BLaER1 (cell line): ENCODE data around the gene NUDT16.

Source experiments
- H3K27ac ChIP-seq: shearing (Covaris generic); formaldehyde crosslinking; 2 replicates; pipeline ENCODE4 v1.8.1; 2022
- H3K27me3 ChIP-seq: shearing (Covaris generic); formaldehyde crosslinking; 2 replicates; pipeline ENCODE4 v1.8.1; 2022
- H3K36me3 ChIP-seq: shearing (Covaris generic); formaldehyde crosslinking; 2 replicates; pipeline ENCODE4 v1.8.1; 2022
- H3K4me1 ChIP-seq: shearing (Covaris generic); formaldehyde crosslinking; 2 replicates; pipeline ENCODE4 v1.8.1; 2022
- H3K4me2 ChIP-seq: shearing (Covaris generic); formaldehyde crosslinking; 2 replicates; pipeline ENCODE4 v1.8.1; 2022
- H3K4me3 ChIP-seq: shearing (Covaris generic); formaldehyde crosslinking; 2 replicates; pipeline ENCODE4 v1.8.1; 2022
- H3K9ac ChIP-seq: shearing (Covaris generic); formaldehyde crosslinking; 2 replicates; pipeline ENCODE4 v1.8.1; 2022
- H3K9me3 ChIP-seq: shearing (Covaris generic); formaldehyde crosslinking; 2 replicates; pipeline ENCODE4 v1.8.1; 2022
- H4K20me1 ChIP-seq: shearing (Covaris generic); formaldehyde crosslinking; 2 replicates; pipeline ENCODE4 v1.8.1; 2022
- Cebpa-rat ChIP-seq: shearing (Covaris generic); IDR thresholded peaks from 2 replicates; pipeline ENCODE4 v1.8.1; 2022

Gene NUDT16

DNA sequence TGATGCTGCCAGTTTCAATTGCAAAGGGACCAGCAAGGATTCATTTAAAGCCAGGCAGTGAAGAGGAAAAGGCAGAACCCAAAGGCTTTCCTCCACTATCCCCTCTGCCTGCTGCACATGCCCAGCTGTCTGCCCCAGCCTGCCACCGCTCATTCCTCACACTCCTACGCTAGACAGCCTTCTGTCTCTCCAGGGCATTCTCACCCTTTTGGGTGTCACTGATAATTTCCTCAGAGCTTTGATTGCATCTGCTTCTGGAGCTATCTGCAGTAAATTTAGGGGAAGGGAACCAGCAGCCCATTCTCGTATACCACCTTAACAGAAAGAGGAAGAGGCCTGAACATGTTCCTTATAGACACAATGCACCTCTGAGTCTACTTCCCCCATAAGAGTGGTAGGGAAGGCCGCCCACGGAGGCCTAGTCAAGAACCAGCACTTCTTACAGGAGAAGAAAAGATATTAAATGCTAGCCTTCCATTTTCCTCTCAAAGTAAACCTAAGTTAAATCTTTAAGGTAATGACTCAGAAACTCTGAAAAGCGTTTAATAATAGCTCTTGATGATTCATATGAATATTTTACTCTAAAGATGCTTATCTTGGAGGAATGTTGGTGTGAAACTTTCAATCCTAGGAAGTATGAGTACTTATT lies 20.9 kb downstream of the NUDT16 start:
- H3K9ac ChIP-seq, result no peak overlapping the region
- H4K20me1 ChIP-seq, result no peaks in the 10 kb centered on the region
- H3K27me3 ChIP-seq, result no peaks in the 10 kb centered on the region
- H3K4me1 ChIP-seq, result no peaks in the 10 kb centered on the region
- no peak overlapping the region for H3K4me2 ChIP-seq
- H3K9me3 ChIP-seq, result peaks cover 4% of the 10 kb centered on the region; the same call in 1 of the 2 replicates
- H3K27ac ChIP-seq, result no peak overlapping the region
- TF ChIP-seq Cebpa-rat, result no peak
- H3K4me3 ChIP-seq, result no peak overlapping the region
- H3K36me3 ChIP-seq, result no peaks in the 10 kb centered on the region

DNA sequence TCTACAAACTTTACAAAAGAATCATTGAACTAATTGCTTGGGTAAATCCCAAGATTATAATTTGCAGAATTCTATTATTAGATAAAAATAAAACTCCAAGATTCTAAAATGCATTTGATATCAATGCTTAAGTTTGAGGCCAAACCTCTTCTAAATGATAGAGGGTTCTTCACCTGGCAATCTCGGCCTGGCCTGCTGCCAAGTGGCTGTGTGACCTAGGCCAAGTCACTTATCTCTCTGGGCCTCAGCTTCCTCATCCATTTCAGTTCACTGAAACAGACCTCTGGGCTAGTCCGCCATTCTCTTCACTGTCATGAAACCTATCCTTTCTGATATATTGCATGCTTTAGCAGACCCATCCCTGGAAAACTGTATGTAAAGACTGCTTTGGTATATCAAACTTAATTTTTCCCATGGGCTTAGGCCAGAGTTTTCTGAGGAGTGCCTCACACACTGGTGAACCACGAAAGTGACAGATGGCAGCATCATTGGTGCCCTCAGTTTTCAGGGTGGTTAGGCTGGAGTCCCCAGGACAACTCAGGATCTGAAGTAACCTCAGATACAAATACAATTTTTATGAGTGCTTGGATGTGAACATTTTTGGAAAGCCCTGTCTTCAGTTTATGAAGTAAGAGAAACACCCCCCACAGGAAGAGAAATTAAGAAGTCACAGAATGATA lies 21.8 kb downstream of the NUDT16 start:
- Histone ChIP-seq H4K20me1 (no peaks in the 10 kb centered on the region), H3K27ac (no peak overlapping the region), H3K4me1 (no peaks in the 10 kb centered on the region), H3K9ac (no peak overlapping the region), H3K27me3 (no peaks in the 10 kb centered on the region), H3K4me2 (no peak overlapping the region), H3K4me3 (no peak overlapping the region), H3K36me3 (no peaks in the 10 kb centered on the region), H3K9me3 (peaks cover 4% of the 10 kb centered on the region; the same call in 1 of the 2 replicates)
- TF ChIP-seq Cebpa-rat, result no peak

DNA sequence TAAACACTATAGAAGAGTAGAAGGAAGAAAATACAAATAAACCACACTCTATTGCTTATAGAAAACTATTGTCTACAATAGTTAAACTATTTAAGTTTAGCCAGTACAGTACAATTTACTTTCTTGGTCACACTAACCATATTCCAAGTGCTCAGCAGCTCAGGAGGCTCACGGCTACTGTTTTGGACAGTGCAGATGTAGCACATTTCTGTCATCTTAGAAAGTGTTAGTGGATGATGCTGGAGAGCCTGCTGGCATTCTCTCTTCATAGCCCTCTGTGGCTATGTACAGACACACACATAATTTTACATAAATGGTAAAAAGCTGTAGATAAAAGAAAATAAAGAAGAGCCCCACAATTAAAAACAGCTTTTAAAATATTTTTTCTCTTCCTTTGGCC lies 23.8 kb downstream of the NUDT16 start:
- Histone ChIP-seq H3K4me2 (no peak overlapping the region), H4K20me1 (no peaks in the 10 kb centered on the region), H3K27me3 (no peaks in the 10 kb centered on the region), H3K4me1 (no peaks in the 10 kb centered on the region), H3K36me3 (no peaks in the 10 kb centered on the region), H3K4me3 (no peak overlapping the region), H3K9me3 (peaks cover 4% of the 10 kb centered on the region; the same call in 1 of the 2 replicates), H3K9ac (no peak overlapping the region), H3K27ac (no peak overlapping the region)
- no peak for TF ChIP-seq Cebpa-rat

DNA sequence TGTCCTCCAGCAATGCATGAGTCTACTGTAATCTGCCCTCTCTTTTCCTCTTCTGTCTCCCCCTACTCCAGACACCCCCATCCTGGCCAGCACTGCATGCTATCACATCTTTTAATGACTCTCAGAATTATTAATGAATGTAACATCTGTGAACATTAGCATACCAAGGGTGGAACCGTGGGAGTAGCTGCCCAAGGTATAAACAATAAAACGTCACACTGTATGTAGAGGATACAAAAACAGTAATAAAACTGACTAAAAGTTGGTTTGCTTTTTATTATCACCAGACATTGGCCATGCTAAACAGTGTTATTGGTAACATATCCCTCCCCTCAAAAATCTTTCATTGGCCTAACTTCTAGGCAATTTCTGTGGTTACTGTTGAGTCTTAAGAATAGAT lies 24.7 kb downstream of the NUDT16 start:
- no peaks in the 10 kb centered on the region for H3K4me1 ChIP-seq
- H4K20me1 ChIP-seq, result no peaks in the 10 kb centered on the region
- H3K27ac ChIP-seq, result no peak overlapping the region
- H3K36me3 ChIP-seq, result no peaks in the 10 kb centered on the region
- peaks cover 4% of the 10 kb centered on the region; the same call in 1 of the 2 replicates for H3K9me3 ChIP-seq
- no peak overlapping the region for H3K4me3 ChIP-seq
- H3K4me2 ChIP-seq, result no peak overlapping the region
- TF ChIP-seq Cebpa-rat, result no peak
- no peak overlapping the region for H3K9ac ChIP-seq
- H3K27me3 ChIP-seq, result no peaks in the 10 kb centered on the region

DNA sequence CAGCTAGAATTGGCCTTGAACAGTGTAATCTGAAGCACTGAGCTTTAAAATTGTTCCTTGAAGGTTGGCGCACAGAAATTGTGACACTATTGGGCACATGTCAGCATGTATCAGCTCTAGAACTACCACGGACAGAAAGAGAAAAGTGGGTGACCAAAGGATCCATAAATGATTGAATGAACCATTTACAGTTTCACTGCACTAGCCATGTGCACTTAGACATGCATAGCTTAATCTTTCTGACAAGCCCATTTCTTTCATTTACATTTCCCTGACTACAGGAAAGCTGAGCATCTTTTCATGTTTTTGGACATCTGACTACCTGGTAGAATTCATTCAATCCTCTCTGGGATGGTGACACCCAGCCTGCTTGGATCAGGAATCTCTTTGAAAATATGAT lies 36.2 kb downstream of the NUDT16 start:
- Histone ChIP-seq H3K9me3 (peaks cover 4% of the 10 kb centered on the region; the same call in 1 of the 2 replicates), H3K36me3 (no peaks in the 10 kb centered on the region), H3K4me1 (no peaks in the 10 kb centered on the region), H3K4me2 (no peak overlapping the region), H3K4me3 (no peak overlapping the region), H4K20me1 (no peaks in the 10 kb centered on the region), H3K9ac (no peak overlapping the region), H3K27ac (no peak overlapping the region), H3K27me3 (no peaks in the 10 kb centered on the region)
- no peak for TF ChIP-seq Cebpa-rat

DNA sequence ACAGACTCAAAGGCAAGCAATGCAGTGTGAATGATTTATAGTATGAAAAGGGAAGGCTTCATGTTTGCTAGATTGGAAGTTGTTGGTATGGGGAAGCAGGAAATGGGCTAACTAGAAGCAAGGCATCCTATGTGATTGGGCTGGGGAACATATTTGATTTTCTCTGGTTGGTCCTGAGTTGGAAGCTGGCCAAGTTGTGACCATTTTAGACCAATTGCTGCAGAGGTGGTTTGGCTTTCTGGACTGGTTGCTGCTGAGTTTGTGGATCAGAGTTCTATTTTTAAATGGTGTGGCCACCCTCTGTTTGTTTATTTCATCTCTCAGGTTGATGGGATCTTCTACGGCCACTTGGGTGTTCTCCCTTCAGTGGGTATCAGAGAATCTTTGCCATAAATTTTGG lies 39.7 kb downstream of the NUDT16 start:
- Histone ChIP-seq H4K20me1 (no peaks in the 10 kb centered on the region), H3K9me3 (no peaks in the 10 kb centered on the region), H3K4me3 (no peak overlapping the region), H3K27me3 (no peaks in the 10 kb centered on the region), H3K4me2 (no peak overlapping the region), H3K4me1 (no peaks in the 10 kb centered on the region), H3K36me3 (no peaks in the 10 kb centered on the region), H3K9ac (no peak overlapping the region), H3K27ac (no peak overlapping the region)
- TF ChIP-seq Cebpa-rat, result no peak

DNA sequence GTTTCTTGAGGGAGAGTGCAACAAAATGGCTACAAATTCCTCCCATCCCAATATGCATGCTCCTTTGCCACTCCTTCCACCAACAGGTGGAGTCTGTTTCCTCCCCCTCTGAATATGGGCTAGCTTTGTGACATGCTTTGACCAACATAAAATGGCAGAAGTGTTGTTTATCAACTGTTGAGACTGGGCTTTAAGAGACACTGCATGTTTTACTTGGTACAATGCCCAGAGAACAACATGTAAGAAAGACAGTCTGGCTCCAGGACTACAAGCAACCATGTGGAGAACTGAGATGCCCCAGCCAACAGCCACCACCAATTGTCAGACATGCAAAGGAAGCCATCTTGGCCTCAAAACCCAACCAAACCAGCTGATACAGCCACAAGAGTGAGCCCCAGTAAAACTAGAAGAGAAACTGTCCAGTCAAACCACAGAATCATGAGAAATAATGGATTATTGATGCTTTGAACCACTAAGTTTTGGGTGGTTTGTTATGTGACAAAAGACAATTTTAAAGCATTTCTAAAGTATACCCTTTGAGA lies 40.5 kb downstream of the NUDT16 start:
- no peak for TF ChIP-seq Cebpa-rat
- H3K27me3 ChIP-seq, result no peaks in the 10 kb centered on the region
- H3K4me3 ChIP-seq, result no peak overlapping the region
- no peaks in the 10 kb centered on the region for H3K9me3 ChIP-seq
- H3K27ac ChIP-seq, result no peak overlapping the region
- H4K20me1 ChIP-seq, result no peaks in the 10 kb centered on the region
- H3K9ac ChIP-seq, result no peak overlapping the region
- H3K4me1 ChIP-seq, result no peaks in the 10 kb centered on the region
- H3K36me3 ChIP-seq, result no peaks in the 10 kb centered on the region
- no peak overlapping the region for H3K4me2 ChIP-seq

DNA sequence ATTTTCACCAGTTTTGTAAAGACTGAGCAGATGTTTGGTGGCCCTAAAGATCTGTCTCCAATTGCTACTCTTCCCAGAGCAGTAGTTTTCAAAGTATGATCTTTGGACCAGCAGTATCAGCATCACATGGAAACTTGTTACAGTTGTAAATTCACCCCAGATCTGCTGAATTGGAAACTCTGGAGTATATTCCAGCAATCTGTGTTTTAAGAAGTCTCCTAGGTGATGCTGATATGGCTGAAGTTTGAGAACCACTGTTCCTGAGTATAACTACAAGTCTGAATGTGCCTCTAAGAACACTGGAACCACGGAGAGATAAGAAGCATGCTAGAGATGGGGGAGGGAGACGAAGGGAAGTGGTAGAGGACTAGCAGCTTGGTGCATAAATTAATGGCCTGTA lies 45.7 kb downstream of the NUDT16 start:
- H3K9me3 ChIP-seq, result no peaks in the 10 kb centered on the region
- H3K27me3 ChIP-seq, result no peaks in the 10 kb centered on the region
- no peak overlapping the region for H3K27ac ChIP-seq
- no peak for TF ChIP-seq Cebpa-rat
- H3K36me3 ChIP-seq, result no peaks in the 10 kb centered on the region
- no peak overlapping the region for H3K4me3 ChIP-seq
- H3K9ac ChIP-seq, result no peak overlapping the region
- H3K4me1 ChIP-seq, result no peaks in the 10 kb centered on the region
- H3K4me2 ChIP-seq, result no peak overlapping the region
- no peaks in the 10 kb centered on the region for H4K20me1 ChIP-seq

DNA sequence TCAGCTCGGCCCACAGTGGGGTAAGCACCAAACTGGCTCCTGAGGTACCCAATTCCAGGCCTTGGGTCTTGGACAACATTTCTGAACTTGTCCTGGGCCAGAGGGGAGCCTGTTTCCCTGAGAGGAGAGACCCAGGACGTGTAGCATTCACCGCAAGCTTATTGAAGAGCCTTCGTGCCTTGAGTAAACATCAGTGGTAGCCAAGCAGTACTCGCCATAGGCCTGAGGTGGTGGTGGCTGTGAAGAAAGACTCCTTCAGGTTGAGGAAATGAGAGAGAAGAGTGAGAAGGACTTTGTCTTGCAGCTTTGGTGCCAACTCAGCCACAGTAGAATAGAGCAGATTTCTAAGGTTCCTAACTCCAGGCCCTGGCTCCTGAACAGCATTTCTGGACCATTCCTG lies 50.2 kb downstream of the NUDT16 start:
- Histone ChIP-seq H3K36me3 (no peaks in the 10 kb centered on the region), H3K4me1 (no peaks in the 10 kb centered on the region), H3K27ac (no peak overlapping the region), H3K9me3 (no peaks in the 10 kb centered on the region), H3K4me2 (no peak overlapping the region), H3K4me3 (no peak overlapping the region), H3K9ac (no peak overlapping the region), H3K27me3 (no peaks in the 10 kb centered on the region), H4K20me1 (no peaks in the 10 kb centered on the region)
- no peak for TF ChIP-seq Cebpa-rat

DNA sequence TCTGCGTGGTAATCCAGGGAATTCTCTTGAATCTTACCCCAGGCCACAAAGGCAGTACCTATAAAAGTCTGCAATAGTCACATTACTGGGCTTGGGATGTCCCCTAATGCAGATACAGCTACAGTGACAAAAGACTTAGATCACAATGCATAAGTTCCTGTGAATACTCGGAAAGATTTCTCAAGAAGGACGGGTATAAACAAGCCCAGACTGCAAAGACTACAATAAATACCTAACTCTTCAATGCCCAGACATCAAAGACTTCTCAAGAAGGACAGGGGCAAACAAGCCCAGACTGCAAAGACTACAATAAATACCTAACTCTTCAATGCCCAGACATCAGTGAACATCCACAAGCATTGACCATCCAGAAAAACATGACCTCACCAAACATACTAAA lies 50.9 kb downstream of the NUDT16 start:
- Histone ChIP-seq H3K27ac (no peak overlapping the region), H3K4me3 (no peak overlapping the region), H3K36me3 (no peaks in the 10 kb centered on the region), H3K4me1 (no peaks in the 10 kb centered on the region), H3K9ac (no peak overlapping the region), H4K20me1 (no peaks in the 10 kb centered on the region), H3K4me2 (no peak overlapping the region), H3K9me3 (no peaks in the 10 kb centered on the region), H3K27me3 (no peaks in the 10 kb centered on the region)
- no peak for TF ChIP-seq Cebpa-rat
